ENCODE results near the gene IRGQ. TPM values are rescaled to one million over a fixed set of nuclear protein-coding genes. Genes with fewer than 3 reads are reported as not detected.

IRGQ gene
- total RNA-seq, 6 donors from 2014 or later: 17.2 to 25.1 (median 23.2) TPM

DNA sequence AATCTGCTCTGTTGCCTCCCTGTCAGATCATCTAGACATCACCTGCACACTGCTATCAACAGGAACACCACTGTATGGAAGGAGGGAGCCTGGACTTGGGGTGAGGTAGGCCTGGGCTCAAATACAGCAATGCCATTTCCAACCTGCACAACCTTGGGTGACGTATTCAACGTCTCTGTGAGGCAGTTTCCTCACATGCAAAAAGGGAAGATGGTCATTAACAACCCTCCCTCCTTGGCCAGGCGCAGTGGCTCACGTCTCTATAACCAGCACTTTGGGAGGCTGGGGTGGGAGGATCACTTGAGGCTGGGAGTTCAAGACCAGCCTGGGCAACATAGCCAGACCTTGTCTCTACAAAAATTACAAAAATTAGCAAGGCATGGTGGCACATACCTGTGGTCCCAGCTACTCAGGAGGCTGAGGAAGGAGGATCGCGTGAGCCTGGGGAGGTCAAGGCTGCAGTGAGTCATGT lies 33.7 kb downstream of the IRGQ start:
- DNase-seq: no peak
- H3K9me3 ChIP-seq: no peaks in the 10 kb centered on the region
- peaks cover 11 to 21% (median 16%) of the 10 kb centered on the region in 4 donors for H3K4me1 ChIP-seq
- H3K36me3 ChIP-seq: peaks cover 0 to 20% (median 7%) of the 10 kb centered on the region in 4 donors
- no peak overlapping the region for H3K4me3 ChIP-seq
- TF ChIP-seq POLR2AphosphoS5 (IDR thresholded peaks at IDR 0.05): no peak
- TF ChIP-seq POLR2A (IDR thresholded peaks at IDR 0.05): no peak
- TF ChIP-seq, protein P1, sequence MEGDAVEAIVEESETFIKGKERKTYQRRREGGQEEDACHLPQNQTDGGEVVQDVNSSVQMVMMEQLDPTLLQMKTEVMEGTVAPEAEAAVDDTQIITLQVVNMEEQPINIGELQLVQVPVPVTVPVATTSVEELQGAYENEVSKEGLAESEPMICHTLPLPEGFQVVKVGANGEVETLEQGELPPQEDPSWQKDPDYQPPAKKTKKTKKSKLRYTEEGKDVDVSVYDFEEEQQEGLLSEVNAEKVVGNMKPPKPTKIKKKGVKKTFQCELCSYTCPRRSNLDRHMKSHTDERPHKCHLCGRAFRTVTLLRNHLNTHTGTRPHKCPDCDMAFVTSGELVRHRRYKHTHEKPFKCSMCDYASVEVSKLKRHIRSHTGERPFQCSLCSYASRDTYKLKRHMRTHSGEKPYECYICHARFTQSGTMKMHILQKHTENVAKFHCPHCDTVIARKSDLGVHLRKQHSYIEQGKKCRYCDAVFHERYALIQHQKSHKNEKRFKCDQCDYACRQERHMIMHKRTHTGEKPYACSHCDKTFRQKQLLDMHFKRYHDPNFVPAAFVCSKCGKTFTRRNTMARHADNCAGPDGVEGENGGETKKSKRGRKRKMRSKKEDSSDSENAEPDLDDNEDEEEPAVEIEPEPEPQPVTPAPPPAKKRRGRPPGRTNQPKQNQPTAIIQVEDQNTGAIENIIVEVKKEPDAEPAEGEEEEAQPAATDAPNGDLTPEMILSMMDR (IDR thresholded peaks at IDR 0.05): no peak
- no peak for TF ChIP-seq EP300 (IDR thresholded peaks at IDR 0.05)
- WGBS, 2 donors: 67 to 69% methylated on average over 6 of the region's 6 CpGs
- H3K27me3 ChIP-seq: no peaks in the 10 kb centered on the region
- ATAC-seq (ENCODE audit: low FRiP score in 2 of 2): peak in 1 of 2 donors; percentile 14
- peak overlapping the region; percentile 75 to 87 (median 84) for H3K27ac ChIP-seq

DNA sequence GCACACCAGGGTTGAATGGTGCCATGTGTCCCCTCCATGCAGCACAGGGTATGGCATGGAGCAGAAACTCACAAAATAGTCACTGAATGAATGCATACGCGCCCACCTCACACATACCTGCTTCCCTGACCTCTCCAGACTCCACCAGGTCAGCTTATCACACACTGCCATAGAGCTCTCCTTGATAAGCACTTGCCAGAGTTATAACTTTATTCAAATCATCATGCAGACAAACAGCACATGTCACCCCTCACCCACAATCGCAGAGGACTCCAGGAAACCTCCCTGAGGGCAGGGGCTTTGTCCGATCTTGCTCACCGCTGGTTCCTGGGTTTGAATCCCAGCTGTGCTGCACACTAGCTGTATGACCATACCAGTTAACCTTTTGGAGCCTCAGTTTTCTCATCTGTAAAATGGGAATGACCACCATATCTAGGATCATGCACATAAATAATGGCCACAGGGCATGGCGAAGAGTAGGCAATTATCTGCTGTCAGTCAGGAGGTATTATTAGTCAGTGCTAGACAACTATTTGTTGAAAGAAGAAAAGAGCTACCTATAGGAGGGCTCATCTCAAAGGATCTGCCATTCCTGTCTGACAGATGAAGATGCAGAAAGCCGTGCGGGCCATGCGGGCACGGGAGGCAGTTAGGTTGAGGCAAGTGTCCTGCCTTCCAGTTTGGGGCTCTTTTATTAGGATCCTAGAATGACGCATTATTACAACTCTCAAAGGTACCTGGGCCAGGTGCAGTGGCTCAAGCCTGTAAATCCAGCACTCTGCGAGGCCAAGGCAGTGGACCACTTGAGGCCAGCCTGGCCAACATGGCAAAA lies 34.6 kb downstream of the IRGQ start:
- no peaks in the 10 kb centered on the region for H3K27me3 ChIP-seq
- H3K36me3 ChIP-seq: peaks cover 0 to 22% (median 7%) of the 10 kb centered on the region in 4 donors
- DNase-seq: peak in 1 of 2 donors; percentile 37
- no peak for TF ChIP-seq EP300 (IDR thresholded peaks at IDR 0.05)
- TF ChIP-seq POLR2A (IDR thresholded peaks at IDR 0.05): no peak
- TF ChIP-seq POLR2AphosphoS5 (IDR thresholded peaks at IDR 0.05): no peak
- TF ChIP-seq, protein P1 (IDR thresholded peaks at IDR 0.05): no peak
- peaks cover 11 to 21% (median 16%) of the 10 kb centered on the region in 4 donors for H3K4me1 ChIP-seq
- WGBS, 2 donors: 88 to 96% methylated on average over 10 to 12 of the region's 12 CpGs
- H3K27ac ChIP-seq: peak overlapping the region in 1 of 4 donors; percentile 83
- no peak for ATAC-seq (ENCODE audit: low FRiP score in 2 of 2)
- H3K9me3 ChIP-seq: no peaks in the 10 kb centered on the region
- H3K4me3 ChIP-seq: no peak overlapping the region

DNA sequence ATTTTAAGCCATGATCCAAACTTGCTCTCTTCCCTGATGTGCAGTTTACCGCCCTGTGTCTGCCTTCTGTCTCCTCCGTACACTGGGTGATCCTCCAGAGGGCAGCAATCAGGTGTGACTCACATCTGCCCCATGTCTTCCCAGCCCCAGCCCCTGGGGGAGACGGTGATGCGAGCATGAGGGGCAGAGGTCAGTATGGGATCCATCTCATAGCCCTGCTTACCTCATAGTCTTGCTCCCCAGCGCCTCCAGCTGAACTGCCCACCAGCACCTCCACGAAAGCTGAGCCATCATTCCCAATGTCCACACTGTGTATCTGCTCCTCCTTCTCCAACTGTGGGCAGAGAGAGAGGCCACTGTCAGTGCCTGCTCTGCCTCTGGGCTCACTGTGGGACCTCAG lies 35.2 kb downstream of the IRGQ start:
- TF ChIP-seq POLR2A (IDR thresholded peaks at IDR 0.05) (no peak), POLR2AphosphoS5 (IDR thresholded peaks at IDR 0.05) (no peak), EP300 (IDR thresholded peaks at IDR 0.05) (no peak)
- DNase-seq (no peak), ATAC-seq (ENCODE audit: low FRiP score in 2 of 2) (peak in 1 of 2 donors; percentile 24)
- WGBS, 2 donors: 88 to 94% methylated on average over 4 to 6 of the region's 6 CpGs
- Histone ChIP-seq H3K9me3 (no peaks in the 10 kb centered on the region), H3K36me3 (peaks cover 0 to 28% (median 7%) of the 10 kb centered on the region in 4 donors), H3K27me3 (no peaks in the 10 kb centered on the region), H3K4me1 (peaks cover 11 to 21% (median 16%) of the 10 kb centered on the region in 4 donors), H3K27ac (no peak overlapping the region), H3K4me3 (no peak overlapping the region)

DNA sequence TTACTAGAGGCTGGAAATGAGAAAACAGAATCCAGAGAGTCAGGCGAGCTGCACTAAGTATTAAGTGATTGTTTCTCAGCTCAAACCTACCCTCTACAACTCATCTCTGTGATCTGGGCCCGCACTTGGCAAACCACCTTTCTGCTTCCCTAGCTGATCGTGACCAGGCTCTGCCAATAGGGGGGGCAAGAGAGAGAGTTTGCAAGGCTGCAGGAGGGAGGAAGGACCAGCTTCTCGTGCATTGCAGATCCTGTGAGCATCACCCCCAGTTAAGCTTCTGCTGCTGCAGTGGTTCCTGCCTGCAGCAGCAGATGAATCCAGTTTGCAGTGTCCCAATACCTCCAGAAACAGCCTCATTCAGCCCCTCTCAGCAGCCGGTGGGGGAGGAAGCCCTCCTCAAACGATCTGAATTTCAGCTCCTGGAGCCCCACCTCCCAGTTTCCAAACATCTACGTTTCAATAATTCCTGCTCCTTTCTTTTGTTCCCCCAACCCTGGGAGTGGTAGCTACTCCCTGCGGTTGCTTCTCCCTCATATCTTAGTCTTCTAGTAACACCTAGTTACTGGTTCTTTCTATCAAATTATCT lies 40.7 kb downstream of the IRGQ start:
- TF ChIP-seq POLR2A (IDR thresholded peaks at IDR 0.05) (no peak), POLR2AphosphoS5 (IDR thresholded peaks at IDR 0.05) (no peak)
- TF ChIP-seq, protein P1 (IDR thresholded peaks at IDR 0.05): peak; percentile 49 to 74 (median 68)
- WGBS, 2 donors: 37 to 39% methylated on average over 8 of the region's 8 CpGs
- H3K9me3 ChIP-seq: no peaks in the 10 kb centered on the region
- peaks cover 0 to 6% (median 0%) of the 10 kb centered on the region in 4 donors for H3K4me1 ChIP-seq
- H3K27ac ChIP-seq: no peak overlapping the region
- H3K27me3 ChIP-seq: no peaks in the 10 kb centered on the region
- no peak overlapping the region for H3K4me3 ChIP-seq
- peak; percentile 70 to 80 for ATAC-seq (ENCODE audit: low FRiP score in 2 of 2)
- peaks cover 14 to 62% (median 38%) of the 10 kb centered on the region in 4 donors for H3K36me3 ChIP-seq
- peak in 1 of 2 donors; percentile 53 for DNase-seq

DNA sequence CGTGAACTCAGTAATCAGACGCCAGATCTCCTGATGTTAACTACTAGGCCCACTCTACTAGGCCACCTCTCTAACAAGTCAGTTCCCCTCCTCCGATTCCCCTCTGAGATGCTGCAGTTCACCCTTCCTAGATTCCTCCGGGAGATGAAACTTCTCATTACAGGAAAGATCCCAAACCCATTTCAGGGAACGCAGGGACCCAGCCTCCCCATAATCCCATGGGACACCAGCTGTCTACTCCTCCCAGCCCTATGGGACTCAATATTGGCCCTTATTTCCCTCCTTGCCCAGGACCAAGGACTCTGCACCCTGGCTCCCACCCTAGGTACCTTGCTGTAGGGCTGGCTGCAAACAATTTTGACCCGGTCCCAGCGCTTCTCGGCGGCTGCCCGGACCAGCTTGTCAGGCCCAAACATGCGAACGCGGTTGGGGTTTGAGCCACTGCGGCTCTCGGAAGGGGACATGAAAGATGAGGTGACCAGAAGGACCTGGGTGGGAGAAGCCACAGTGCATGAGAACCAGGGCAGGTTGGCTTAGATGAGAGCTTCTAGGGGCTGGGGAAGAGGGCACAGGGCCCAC lies 41.5 kb downstream of the IRGQ start:
- H3K27me3 ChIP-seq: no peaks in the 10 kb centered on the region
- 95 to 98% methylated on average over 8 to 14 of the region's 15 CpGs for WGBS, 2 donors
- no peaks in the 10 kb centered on the region for H3K9me3 ChIP-seq
- no peak overlapping the region for H3K27ac ChIP-seq
- TF ChIP-seq, protein P1 (IDR thresholded peaks at IDR 0.05): no peak
- no peak for TF ChIP-seq EP300 (IDR thresholded peaks at IDR 0.05)
- TF ChIP-seq POLR2AphosphoS5 (IDR thresholded peaks at IDR 0.05): no peak
- no peak for TF ChIP-seq POLR2A (IDR thresholded peaks at IDR 0.05)
- H3K4me1 ChIP-seq: peaks cover 0 to 6% (median 0%) of the 10 kb centered on the region in 4 donors
- no peak for ATAC-seq (ENCODE audit: low FRiP score in 2 of 2)
- peak in 1 of 2 donors; percentile 47 for DNase-seq
- H3K36me3 ChIP-seq: peaks cover 14 to 68% (median 37%) of the 10 kb centered on the region in 4 donors
- H3K4me3 ChIP-seq: no peak overlapping the region
